Body of pancreas (tissue), 4 donors: Measurements from ENCODE around the gene PHACTR3. TPM values are rescaled to one million over a fixed set of nuclear protein-coding genes. Genes with fewer than 3 reads are reported as not detected.

Source experiments
- ATAC-seq: fragments of 150-250 bp; one replicate; pipeline ENCODE4 v1.9.1; 2016
- DNase-seq, 4 donors: peaks; one replicate each; pipeline ENCODE4 v3.0.0-alpha.2; 2019
- H3K27ac ChIP-seq, 4 donors: fragments of 200-600 bp; sonication (generic); 1 replicate in 3 of 4; 2 replicates in 1 of 4; pipeline versions ENCODE4 v1.5.1 to v1.6.1; 2016 to 2019; ENCODE audit warnings: mild to moderate bottlenecking in 1 of 4, mixed read lengths in 1 of 4, moderate library complexity in 1 of 4
- H3K27me3 ChIP-seq, 2 donors: fragments of 200-600 bp; sonication (generic); one replicate each; pipeline ENCODE4 v1.6.0; 2016; ENCODE audit warnings: mild to moderate bottlenecking in 1 of 2
- H3K36me3 ChIP-seq, 2 donors: fragments of 200-600 bp; sonication (generic); replicated peaks in 1 of 2; 2 replicates each; pipeline ENCODE4 v1.5.1; 2016; ENCODE audit warnings: low read depth in 2 of 2; ENCODE audit not compliant: insufficient read depth in 1 of 2
- H3K4me1 ChIP-seq: fragments of 200-600 bp; sonication (generic); one replicate; pipeline ENCODE4 v1.6.0; 2016
- H3K4me3 ChIP-seq, 2 donors: fragments of 200-600 bp; sonication (generic); 1 replicate in 1 of 2; 2 replicates in 1 of 2; pipeline ENCODE4 v1.5.1; 2016 to 2019
- H3K9me3 ChIP-seq, 3 donors: fragments of 200-600 bp; sonication (generic); 1 replicate in 2 of 3; 2 replicates in 1 of 3; pipeline ENCODE4 v1.5.1; 2016
- CTCF ChIP-seq, 7 experiments: fragments of 450-650 bp in 4 of 7; fragments of 200-600 bp in 3 of 7; sonication (generic) in 3 of 7; IDR thresholded peaks; one replicate each; pipeline ENCODE4 v1.5.1; 2016 to 2019; ENCODE audit warnings: antibody characterized with exemption in 7 of 7
- POLR2A ChIP-seq, 3 donors: fragments of 450-650 bp; IDR thresholded peaks; one replicate each; pipeline ENCODE4 v1.6.1; 2016; ENCODE audit warnings: antibody characterized with exemption in 3 of 3, mild to moderate bottlenecking in 2 of 3
- WGBS, 2 donors: methylation state at CpG; one replicate each; pipeline ENCODE4 v1.1.5; 2017; 5-methylcytosine and 5-hydroxymethylcytosine counted together
- intact Hi-C: fragments of 100-400 bp; cut with DNase I; formaldehyde crosslinking; loops from one replicate; pipeline ENCODE4 v1.15.1; 2023
- total RNA-seq, 2 donors: library from RNA; depleted of rRNA; stranded (reverse); fragments of >200 nt; gene quantifications; one replicate each; pipeline ENCODE4 v1.1.0, GENCODE V29; 2016

Gene PHACTR3
- total RNA-seq, 2 donors from 2014 or later = 0.52 to 0.66 TPM

- no peak overlapping the region for H3K27ac ChIP-seq
- no peaks in the 10 kb centered on the region for H3K27me3 ChIP-seq
- H3K36me3 ChIP-seq = no peaks in the 10 kb centered on the region
- 80 to 82% methylated on average over 5 of the region's 5 CpGs for WGBS, 2 donors
- H3K4me1 ChIP-seq = no peaks in the 10 kb centered on the region
- no peaks in the 10 kb centered on the region for H3K9me3 ChIP-seq
- intact Hi-C loops = no loop called here
- H3K4me3 ChIP-seq = no peak overlapping the region
- ATAC-seq (no peak), DNase-seq (no peak)
- TF ChIP-seq POLR2A (IDR thresholded peaks at IDR 0.05) (no peak), CTCF (IDR thresholded peaks at IDR 0.05) (no peak)
Measured at GRCh38 chr20:59784365-59784764, 180.0 kb downstream of the PHACTR3 start.

- no peaks in the 10 kb centered on the region for H3K27me3 ChIP-seq
- no peaks in the 10 kb centered on the region for H3K36me3 ChIP-seq
- DNase-seq = no peak
- TF ChIP-seq POLR2A (IDR thresholded peaks at IDR 0.05) (no peak), CTCF (IDR thresholded peaks at IDR 0.05) (no peak)
- intact Hi-C loops = no loop called here
- no peak for ATAC-seq
- no peak overlapping the region for H3K27ac ChIP-seq
- H3K9me3 ChIP-seq = no peaks in the 10 kb centered on the region
- H3K4me1 ChIP-seq = no peaks in the 10 kb centered on the region
- WGBS, 2 donors = 70 to 78% methylated on average over 14 to 15 of the region's 16 CpGs
- H3K4me3 ChIP-seq = no peak overlapping the region
Measured at GRCh38 chr20:59784791-59785668, 180.7 kb downstream of the PHACTR3 start.

- DNase-seq = no peak
- H3K4me3 ChIP-seq = no peak overlapping the region
- TF ChIP-seq CTCF (IDR thresholded peaks at IDR 0.05) (no peak), POLR2A (IDR thresholded peaks at IDR 0.05) (no peak)
Measured at GRCh38 chr20:59785669-59785959, 181.3 kb downstream of the PHACTR3 start.

GRCh38 chr20:59785986-59786795 is 181.9 kb downstream of the PHACTR3 start:
- Histone ChIP-seq H3K36me3 (no peaks in the 10 kb centered on the region), H3K27me3 (no peaks in the 10 kb centered on the region), H3K27ac (no peak overlapping the region), H3K9me3 (no peaks in the 10 kb centered on the region), H3K4me3 (no peak overlapping the region), H3K4me1 (no peaks in the 10 kb centered on the region)
- DNase-seq = no peak
- intact Hi-C loops = no loop called here
- 76 to 87% methylated on average over 6 to 10 of the region's 10 CpGs for WGBS, 2 donors
- no peak for ATAC-seq
- TF ChIP-seq CTCF (IDR thresholded peaks at IDR 0.05) = no peak
- TF ChIP-seq POLR2A (IDR thresholded peaks at IDR 0.05) = no peak

More at GRCh38 chr20:59785669-59785959, 181.3 kb downstream of the PHACTR3 start:
- Histone ChIP-seq H3K27me3 (no peaks in the 10 kb centered on the region), H3K36me3 (no peaks in the 10 kb centered on the region), H3K27ac (no peak overlapping the region), H3K4me1 (no peaks in the 10 kb centered on the region), H3K9me3 (no peaks in the 10 kb centered on the region)
- intact Hi-C loops = no loop called here
- WGBS, 2 donors = 47 to 56% methylated on average over 5 of the region's 6 CpGs
- no peak for ATAC-seq
